ENCODE data around the gene UBXN6.

The UBXN6 gene

GRCh38 chr19:4428326-4428975 lies 29.1 kb downstream of the UBXN6 start:
- ATAC-seq (ENCODE audit: insufficient read depth, low read depth) (no peak), DNase-seq (no peak)
- Histone ChIP-seq H4K20me1 (ENCODE audit: insufficient read depth, low read length) (peaks cover 55% of the 10 kb centered on the region), H3K4me3 (ENCODE audit: low read depth in 1 of 2, low read length in 2 of 2) (no peak overlapping the region), H3K4me2 (ENCODE audit: insufficient read depth, low read length) (no peak overlapping the region), H3K27me3 (ENCODE audit: insufficient read depth, low read length, poor library complexity) (no peaks in the 10 kb centered on the region), H3K4me1 (ENCODE audit: insufficient read depth, low read length) (no peaks in the 10 kb centered on the region), H3K9me3 (ENCODE audit: insufficient read depth, low read length, severe bottlenecking) (no peaks in the 10 kb centered on the region), H3K9ac (ENCODE audit: low read depth, low read length) (no peak overlapping the region), H2AFZ (ENCODE audit: low read depth, low read length) (no peak overlapping the region), H3K27ac (ENCODE audit: low read length) (no peak overlapping the region), H3K36me3 (ENCODE audit: insufficient read depth, low read length) (peaks cover 90% of the 10 kb centered on the region), H3K79me2 (ENCODE audit: insufficient read depth, low read length) (peaks cover 57% of the 10 kb centered on the region)
- TF ChIP-seq EZH2 (IDR thresholded peaks at IDR 0.05; ENCODE audit: borderline replicate concordance, low read depth, low read length, severe bottlenecking), result no peak
- no peak for TF ChIP-seq CTCF (IDR thresholded peaks at IDR 0.05; ENCODE audit: borderline replicate concordance, extremely low read depth, low read length, poor library complexity, severe bottlenecking)

GRCh38 chr19:4425537-4425936 lies 32.1 kb downstream of the UBXN6 start:
- H3K27ac ChIP-seq (ENCODE audit: low read length), result no peak overlapping the region
- H4K20me1 ChIP-seq (ENCODE audit: insufficient read depth, low read length), result peaks cover 55% of the 10 kb centered on the region
- H3K4me1 ChIP-seq (ENCODE audit: insufficient read depth, low read length), result no peaks in the 10 kb centered on the region
- no peaks in the 10 kb centered on the region for H3K27me3 ChIP-seq (ENCODE audit: insufficient read depth, low read length, poor library complexity)
- H3K4me2 ChIP-seq (ENCODE audit: insufficient read depth, low read length), result no peak overlapping the region
- H3K79me2 ChIP-seq (ENCODE audit: insufficient read depth, low read length), result peaks cover 57% of the 10 kb centered on the region
- no peak for TF ChIP-seq EZH2 (IDR thresholded peaks at IDR 0.05; ENCODE audit: borderline replicate concordance, low read depth, low read length, severe bottlenecking)
- TF ChIP-seq CTCF (IDR thresholded peaks at IDR 0.05; ENCODE audit: borderline replicate concordance, extremely low read depth, low read length, poor library complexity, severe bottlenecking), result no peak
- no peak overlapping the region for H3K4me3 ChIP-seq (ENCODE audit: low read depth in 1 of 2, low read length in 2 of 2)
- H3K9ac ChIP-seq (ENCODE audit: low read depth, low read length), result no peak overlapping the region
- H3K9me3 ChIP-seq (ENCODE audit: insufficient read depth, low read length, severe bottlenecking), result no peaks in the 10 kb centered on the region
- peaks cover 87% of the 10 kb centered on the region for H3K36me3 ChIP-seq (ENCODE audit: insufficient read depth, low read length)
- ATAC-seq (ENCODE audit: insufficient read depth, low read depth), result no peak
- DNase-seq, result no peak
- no peak overlapping the region for H2AFZ ChIP-seq (ENCODE audit: low read depth, low read length)

GRCh38 chr19:4423416-4424126 lies 34.0 kb downstream of the UBXN6 start:
- H3K4me3 ChIP-seq (ENCODE audit: low read depth in 1 of 2, low read length in 2 of 2), result no peak overlapping the region
- TF ChIP-seq EZH2 (IDR thresholded peaks at IDR 0.05; ENCODE audit: borderline replicate concordance, low read depth, low read length, severe bottlenecking), result no peak
- no peak for TF ChIP-seq CTCF (IDR thresholded peaks at IDR 0.05; ENCODE audit: borderline replicate concordance, extremely low read depth, low read length, poor library complexity, severe bottlenecking)
- H3K27ac ChIP-seq (ENCODE audit: low read length), result no peak overlapping the region
- H3K9ac ChIP-seq (ENCODE audit: low read depth, low read length), result no peak overlapping the region
- H2AFZ ChIP-seq (ENCODE audit: low read depth, low read length), result no peak overlapping the region
- H3K36me3 ChIP-seq (ENCODE audit: insufficient read depth, low read length), result peaks cover 86% of the 10 kb centered on the region
- H3K27me3 ChIP-seq (ENCODE audit: insufficient read depth, low read length, poor library complexity), result no peaks in the 10 kb centered on the region
- DNase-seq (no peak), ATAC-seq (ENCODE audit: insufficient read depth, low read depth) (no peak)
- peaks cover 63% of the 10 kb centered on the region for H3K79me2 ChIP-seq (ENCODE audit: insufficient read depth, low read length)
- no peaks in the 10 kb centered on the region for H3K9me3 ChIP-seq (ENCODE audit: insufficient read depth, low read length, severe bottlenecking)
- peaks cover 58% of the 10 kb centered on the region for H4K20me1 ChIP-seq (ENCODE audit: insufficient read depth, low read length)
- no peak overlapping the region for H3K4me2 ChIP-seq (ENCODE audit: insufficient read depth, low read length)
- no peaks in the 10 kb centered on the region for H3K4me1 ChIP-seq (ENCODE audit: insufficient read depth, low read length)

Data from DND-41 (cell line).